LoVo (cell line): Measurements from ENCODE around the gene KYAT1.

Source experiments
- DNase-seq: peaks from one replicate; pipeline ENCODE4 v3.0.0-alpha.2; 2016; ENCODE audit warnings: low spot score

KYAT1 gene

DNA sequence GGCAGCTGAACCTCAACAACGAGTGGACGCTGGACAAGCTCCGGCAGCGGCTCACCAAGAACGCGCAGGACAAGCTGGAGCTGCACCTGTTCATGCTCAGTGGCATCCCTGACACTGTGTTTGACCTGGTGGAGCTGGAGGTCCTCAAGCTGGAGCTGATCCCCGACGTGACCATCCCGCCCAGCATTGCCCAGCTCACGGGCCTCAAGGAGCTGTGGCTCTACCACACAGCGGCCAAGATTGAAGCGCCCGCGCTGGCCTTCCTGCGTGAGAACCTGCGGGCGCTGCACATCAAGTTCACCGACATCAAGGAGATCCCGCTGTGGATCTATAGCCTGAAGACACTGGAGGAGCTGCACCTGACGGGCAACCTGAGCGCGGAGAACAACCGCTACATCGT is 26.6 kb upstream of the KYAT1 start:
- DNase-seq = no peak

GRCh38 chr9:128906741-128907140 is 25.0 kb upstream of the KYAT1 start:
- DNase-seq = no peak

GRCh38 chr9:128905964-128906363 is 24.2 kb upstream of the KYAT1 start:
- DNase-seq = no peak

GRCh38 chr9:128903871-128904620 is 22.3 kb upstream of the KYAT1 start:
- no peak for DNase-seq

DNA sequence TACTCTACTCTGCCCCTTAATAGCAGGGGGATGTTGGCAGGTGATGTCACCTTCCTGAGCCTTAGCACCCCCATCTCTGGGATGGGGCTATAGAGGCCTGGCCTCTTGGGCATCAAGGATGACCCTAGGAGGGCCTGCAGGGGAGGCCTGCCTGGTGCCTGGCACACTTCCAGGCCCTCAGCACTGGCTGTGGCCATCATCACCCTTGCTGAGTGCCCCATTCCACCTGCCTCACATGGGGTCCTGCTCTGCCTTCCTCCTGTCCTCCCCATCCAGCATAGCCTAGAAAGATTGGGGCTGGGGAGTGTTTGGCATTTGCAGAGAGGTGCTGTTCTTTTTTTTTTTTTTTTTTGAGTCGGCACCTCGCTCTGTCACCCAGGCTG is 21.3 kb upstream of the KYAT1 start:
- no peak for DNase-seq

GRCh38 chr9:128902351-128903078 is 20.8 kb upstream of the KYAT1 start:
- DNase-seq = peak; percentile 41

GRCh38 chr9:128901822-128902221 is 20.1 kb upstream of the KYAT1 start:
- DNase-seq = no peak

- DNase-seq = no peak
Observed at GRCh38 chr9:128901379-128901778, 19.6 kb upstream of the KYAT1 start.

DNA sequence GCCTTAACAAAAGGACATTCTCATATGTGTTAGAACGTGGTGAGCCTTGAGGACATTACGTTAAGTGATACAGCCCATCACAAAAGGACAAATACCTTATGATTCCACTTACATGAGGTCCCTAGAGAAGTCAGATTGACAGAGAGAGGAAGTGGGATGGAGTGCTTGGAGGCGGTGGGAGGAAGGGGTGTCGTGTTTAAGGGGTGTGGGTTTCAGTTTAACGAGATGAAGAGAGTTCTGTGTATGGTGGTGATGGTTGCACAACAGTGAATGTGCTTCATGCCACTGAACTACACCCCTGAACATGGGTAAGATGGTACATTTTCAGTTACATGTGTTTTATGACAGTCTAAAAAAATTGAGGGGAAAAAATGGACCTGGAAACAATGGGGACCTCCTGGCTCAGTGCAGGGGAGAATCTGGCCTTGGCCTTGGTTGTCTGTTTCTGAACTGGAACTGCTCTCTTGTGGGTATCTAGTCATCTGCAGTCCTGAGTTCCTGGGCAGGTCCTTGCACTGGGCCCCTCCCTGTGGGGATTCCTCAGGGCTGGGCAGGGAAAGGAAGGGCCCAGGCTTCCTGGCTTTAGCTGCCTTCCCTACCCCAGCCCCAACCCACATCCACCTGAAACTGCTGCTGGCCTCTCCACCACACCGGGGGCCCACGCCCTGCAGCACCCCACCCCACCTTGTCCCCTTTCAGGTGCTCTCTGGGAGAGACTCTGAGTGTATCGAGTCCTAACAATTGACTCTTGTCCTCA is 18.0 kb upstream of the KYAT1 start:
- DNase-seq = no peak

DNA sequence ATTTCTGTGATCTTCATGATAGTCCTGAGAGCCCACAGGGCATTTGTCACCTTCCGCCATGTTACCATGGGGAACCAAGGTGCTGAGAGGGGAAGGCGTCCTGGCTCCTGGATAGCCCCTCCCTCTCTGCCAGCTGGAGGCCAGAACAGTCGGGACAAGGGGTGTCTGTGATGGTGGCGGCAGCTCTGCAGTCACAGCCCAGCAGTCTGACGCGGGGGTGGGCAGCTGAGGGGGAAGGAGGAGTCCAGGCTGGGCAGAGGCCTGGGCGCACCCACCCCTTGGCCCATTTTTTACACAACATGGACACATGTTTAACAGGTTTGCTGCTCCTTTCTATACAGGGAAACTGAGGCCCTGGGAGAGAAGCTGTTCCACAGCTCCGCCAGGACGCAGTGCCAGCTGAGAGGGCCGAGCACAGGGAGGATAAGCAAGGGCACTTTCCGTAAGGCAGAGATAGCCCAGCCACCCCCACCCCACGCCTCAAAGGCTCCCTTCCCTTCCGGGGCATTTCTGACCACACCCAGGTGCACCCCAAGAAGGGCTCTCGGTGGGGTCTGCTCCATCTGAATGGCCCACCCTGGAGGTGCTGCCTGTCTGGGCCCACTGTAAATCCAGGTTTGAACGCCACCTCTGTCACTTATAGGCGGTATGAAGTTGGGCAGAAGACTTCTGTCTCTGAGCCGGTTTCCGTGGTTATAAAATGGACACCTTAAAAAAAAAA is 17.3 kb upstream of the KYAT1 start:
- DNase-seq = no peak

GRCh38 chr9:128898382-128898781 is 16.6 kb upstream of the KYAT1 start:
- no peak for DNase-seq

DNA sequence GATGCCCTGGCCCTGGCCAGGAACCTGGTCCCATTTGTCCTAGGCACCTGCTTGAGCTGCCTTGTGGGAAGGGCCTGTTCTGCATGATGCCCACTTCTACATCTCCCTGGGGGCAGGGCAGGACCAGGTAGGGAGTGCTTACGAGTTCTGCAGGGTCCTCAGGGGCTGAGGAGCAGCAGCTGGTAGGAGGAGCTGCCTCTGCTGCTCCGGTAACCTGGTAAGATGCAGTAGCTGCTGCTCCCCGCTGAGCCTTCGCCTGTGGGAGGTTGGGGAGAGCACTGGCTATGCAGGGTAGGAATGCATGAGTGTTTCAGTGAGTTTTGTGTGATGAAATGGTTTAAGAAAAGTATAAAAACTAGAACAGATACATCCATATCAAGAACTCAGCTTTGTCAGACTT is 13.8 kb upstream of the KYAT1 start:
- no peak for DNase-seq

- no peak for DNase-seq
Observed at GRCh38 chr9:128894764-128895163, 13.0 kb upstream of the KYAT1 start.

- no peak for DNase-seq
Observed at GRCh38 chr9:128893354-128893753, 11.6 kb upstream of the KYAT1 start.

DNA sequence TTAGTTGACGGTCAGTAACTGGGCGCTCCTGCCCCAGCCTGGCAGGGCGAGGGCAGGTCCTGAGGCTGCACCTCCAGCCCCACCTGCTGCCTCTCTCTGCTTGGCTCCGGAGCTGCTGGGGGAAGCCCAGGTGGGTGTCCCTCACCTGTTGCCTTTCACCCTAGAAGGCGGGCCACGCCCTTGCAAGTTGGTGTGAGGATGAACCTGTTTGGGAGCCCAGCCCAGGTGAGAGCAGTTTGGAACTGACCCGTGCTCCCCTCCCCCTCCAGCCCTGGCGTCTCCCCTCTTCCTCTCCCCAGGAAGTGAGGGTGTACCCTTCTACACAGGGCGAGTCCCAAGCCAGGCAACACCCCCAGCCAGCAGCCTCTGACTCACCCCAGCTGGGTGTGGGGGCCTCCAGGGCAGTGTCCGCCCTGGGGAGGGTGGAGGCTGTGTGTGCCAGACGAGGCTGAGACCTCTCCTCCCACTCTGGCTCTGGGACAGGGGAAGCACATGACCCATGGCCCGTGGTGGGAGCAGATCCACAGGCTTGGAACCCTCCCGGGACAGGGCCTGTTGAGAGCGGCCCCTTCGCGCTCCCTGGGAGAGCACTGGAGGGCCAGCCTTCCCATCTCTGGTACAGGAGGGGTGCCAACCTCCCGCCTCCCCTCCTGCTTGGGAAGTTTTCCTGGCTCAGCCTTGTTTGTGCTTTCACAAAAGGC is 10.6 kb upstream of the KYAT1 start:
- DNase-seq = peak; percentile 53

DNA sequence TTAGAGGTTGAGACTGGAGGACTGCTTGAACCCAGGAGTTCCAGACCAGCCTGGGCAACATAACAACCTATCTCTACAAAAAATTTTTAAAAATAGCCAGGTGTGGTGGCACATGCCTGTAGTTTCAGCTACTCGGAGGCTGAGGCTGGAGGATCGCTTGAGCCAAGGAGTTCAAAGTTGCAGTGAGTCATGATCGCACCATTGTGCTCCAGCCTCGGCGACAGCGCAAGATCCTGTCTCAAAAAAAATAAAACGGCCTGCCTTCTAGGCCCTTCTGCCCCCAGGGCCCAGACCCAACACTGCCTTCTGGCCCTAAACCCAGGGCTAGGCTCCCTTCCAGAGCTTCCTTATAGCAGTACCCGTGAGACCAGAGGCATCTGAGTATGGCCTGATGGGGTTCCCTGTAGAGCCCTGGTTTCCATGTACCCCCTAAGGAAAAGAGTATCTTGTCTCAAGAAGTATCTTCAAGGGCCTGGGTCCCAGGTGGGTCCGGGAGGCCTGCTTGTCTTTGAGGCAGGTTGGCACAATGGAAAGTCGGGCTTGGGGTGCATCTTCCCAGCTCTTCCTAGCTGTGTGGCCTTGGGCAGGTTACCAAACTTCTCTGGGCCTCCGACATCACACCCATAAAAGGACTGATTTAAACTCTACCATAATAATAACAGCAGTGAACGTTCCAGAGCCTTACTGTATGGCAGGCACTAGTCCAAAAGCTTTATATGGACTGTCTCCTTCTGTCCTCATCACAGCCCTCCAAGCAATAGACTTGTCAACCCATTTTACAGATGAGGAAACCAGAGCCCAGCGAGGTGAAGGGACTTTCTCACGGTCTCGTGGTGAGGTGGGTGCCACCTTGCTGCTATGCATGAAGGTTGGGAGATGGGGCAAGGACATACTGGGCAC is 9.8 kb upstream of the KYAT1 start:
- no peak for DNase-seq

GRCh38 chr9:128887914-128888350 is 6.2 kb upstream of the KYAT1 start:
- DNase-seq = no peak

GRCh38 chr9:128887049-128887448 is 5.3 kb upstream of the KYAT1 start:
- DNase-seq = no peak

GRCh38 chr9:128886211-128886891 is 4.6 kb upstream of the KYAT1 start:
- DNase-seq = no peak

DNA sequence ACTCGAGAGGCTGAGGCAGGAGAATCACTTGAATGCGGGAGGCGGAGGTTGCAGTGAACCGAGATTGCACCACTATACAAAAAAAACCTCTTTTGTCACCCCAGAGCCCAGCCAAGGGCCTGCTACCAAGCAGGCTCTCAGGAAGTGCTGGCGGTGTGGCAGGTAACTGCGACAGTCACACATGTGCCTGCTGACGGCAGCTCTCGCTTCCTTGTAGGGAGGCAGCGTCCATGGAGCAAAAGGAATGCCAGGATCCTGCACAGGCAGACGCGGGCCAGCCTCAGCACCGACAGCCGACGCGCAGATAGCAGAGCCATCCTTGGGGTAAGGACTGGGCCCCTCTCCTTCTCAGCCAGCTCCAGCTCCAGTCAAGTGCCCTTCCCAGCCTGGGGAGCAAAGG is 4.0 kb upstream of the KYAT1 start:
- DNase-seq = no peak
